GM12892 (cell line): Measurements from ENCODE around the gene SPSB2.

Experiments used
- DNase-seq: peaks from one replicate; pipeline ENCODE4 v3.0.0; 2011; ENCODE audit not compliant: insufficient read length
- FAIRE-seq: peaks from 2 replicates; lab custom pipeline; 2011; peaks lifted over from hg19 to GRCh38; lab: Jason Lieb, UNC
- POLR2A ChIP-seq: IDR thresholded peaks from 2 replicates; pipeline ENCODE4 v1.6.1; 2011; ENCODE audit warnings: low read depth, low read length, control low read depth
- POLR2AphosphoS5 ChIP-seq: IDR thresholded peaks from 2 replicates; pipeline ENCODE4 v1.6.1; 2011; ENCODE audit warnings: low read depth, low read length, control low read depth
- TAF1 ChIP-seq: IDR thresholded peaks from 2 replicates; pipeline ENCODE4 v1.6.1; 2011; ENCODE audit warnings: low read depth, mild to moderate bottlenecking, control low read depth, low read length, borderline replicate concordance

Gene SPSB2

DNA sequence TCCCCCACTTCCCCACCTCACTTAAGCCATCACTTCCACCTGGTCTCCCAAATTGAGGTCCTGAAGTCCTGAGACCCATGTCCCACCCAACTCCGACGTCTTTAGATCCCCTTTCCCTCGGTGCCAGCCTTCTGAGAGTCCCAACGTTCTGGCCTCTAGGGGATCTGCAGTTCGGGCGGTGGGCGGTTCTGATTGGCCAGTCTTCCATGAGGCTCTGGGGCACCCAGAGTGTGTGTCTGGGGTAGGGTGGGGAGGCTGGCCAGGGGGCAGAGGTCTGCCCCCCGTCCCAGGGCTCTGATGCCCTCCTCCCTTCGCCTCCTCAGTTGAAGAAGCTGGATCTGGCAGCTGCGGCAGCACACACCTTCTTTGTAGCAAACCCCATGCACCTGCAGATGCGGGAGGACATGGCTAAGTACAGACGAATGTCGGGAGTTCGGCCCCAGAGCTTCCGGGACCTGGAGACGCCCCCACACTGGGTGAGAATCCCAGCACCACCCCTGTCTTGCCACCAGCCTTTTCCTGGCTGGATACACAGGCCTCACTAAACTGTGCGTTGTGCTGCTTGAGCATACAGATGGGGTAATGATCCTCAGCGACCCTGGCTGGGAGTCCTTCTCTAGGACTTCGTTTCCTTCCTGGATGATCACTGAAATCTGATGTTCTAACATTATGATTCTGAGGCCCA lies 43.4 kb downstream of the SPSB2 start:
- TF ChIP-seq TAF1 (no peak), POLR2A (no peak), POLR2AphosphoS5 (no peak)
- DNase-seq (no peak), FAIRE-seq (peak; percentile 33)

DNA sequence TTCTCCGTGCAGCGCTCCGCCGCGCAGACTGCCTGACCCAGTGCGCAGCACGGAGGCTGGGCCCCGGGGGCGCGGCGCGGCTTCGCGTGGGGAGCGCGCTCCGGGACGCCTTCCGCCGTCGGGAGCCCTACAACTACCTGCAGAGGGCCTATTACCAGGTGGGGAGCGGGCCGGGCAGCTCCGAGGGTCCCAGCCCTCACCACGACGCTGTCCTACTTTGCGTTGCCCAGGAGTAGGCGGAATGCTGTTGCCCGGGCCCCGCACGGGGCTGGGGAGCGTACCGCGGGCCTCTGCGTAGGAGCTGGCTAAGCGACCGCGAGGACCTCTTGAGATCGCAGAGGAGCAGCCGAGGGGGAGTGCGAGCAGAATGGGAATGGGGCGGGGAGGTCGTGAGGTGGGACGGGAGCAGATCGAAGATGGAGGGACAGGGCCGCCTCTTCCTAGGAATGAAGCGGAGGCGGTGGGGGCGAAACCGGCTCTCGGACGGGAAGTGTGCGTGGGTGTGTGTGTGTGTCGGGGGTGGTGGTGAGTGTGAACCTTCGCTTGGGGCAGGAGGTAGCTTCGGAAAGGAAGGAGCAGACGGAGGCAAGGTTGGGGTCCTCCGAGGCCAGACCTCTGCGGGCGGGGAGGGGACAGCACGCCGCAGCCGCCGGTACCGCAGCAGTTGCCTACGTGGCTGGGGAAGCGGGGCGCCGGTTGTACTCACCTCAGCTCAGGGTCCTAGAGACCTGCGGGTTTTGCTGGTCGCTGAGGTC lies 44.1 kb downstream of the SPSB2 start:
- TF ChIP-seq POLR2AphosphoS5 (no peak), TAF1 (no peak), POLR2A (no peak)
- DNase-seq = no peak
- FAIRE-seq = no peak

- FAIRE-seq (no peak), DNase-seq (no peak)
- TF ChIP-seq TAF1 (no peak), POLR2A (no peak), POLR2AphosphoS5 (no peak)
These were observed 44.9 kb downstream of the SPSB2 start, which contains the start of gene P3H3 for GRCh38 chr12:6827982-6828780. P3H3 (plus strand) TSS chr12:6828407; CDS start chr12:6828441, 34 bp downstream.

DNA sequence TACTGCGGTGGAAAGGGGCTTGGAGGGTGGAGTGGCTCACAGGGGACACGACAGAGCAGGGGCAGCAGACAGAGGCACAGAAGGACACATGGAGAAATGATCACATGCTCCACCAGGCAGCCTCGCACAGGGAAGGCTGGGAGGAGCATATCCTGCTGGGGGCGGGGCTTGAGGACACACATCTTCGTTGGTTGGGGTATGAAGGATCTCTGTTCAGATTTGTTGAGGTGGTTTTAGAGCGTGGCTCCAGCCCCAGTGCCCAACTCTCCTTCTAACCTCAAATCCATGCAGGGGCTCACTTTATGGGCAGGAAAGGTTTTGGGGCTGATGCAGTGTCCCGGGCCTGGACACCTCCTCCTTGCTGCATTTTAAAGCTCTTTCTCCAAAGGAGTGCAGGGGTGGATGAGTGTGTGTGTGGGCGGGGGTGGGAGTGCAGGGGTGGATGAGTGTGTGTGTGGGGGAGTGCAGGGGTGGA lies 45.6 kb downstream of the SPSB2 start:
- peak; percentile 14 for FAIRE-seq
- TF ChIP-seq POLR2A (no peak), POLR2AphosphoS5 (no peak), TAF1 (no peak)
- no peak for DNase-seq

GRCh38 chr12:6826734-6827436 lies 46.2 kb downstream of the SPSB2 start:
- DNase-seq = no peak
- FAIRE-seq = no peak

GRCh38 chr12:6826125-6826733 lies 46.9 kb downstream of the SPSB2 start:
- TF ChIP-seq POLR2AphosphoS5 = no peak
- no peak for TF ChIP-seq POLR2A
- no peak for TF ChIP-seq TAF1
- FAIRE-seq = no peak
- no peak for DNase-seq

More at GRCh38 chr12:6826734-6827436, 46.2 kb downstream of the SPSB2 start:
- no peak for TF ChIP-seq POLR2AphosphoS5
- no peak for TF ChIP-seq TAF1
- no peak for TF ChIP-seq POLR2A

- FAIRE-seq (peak; percentile 88), DNase-seq (peak; percentile 94)
- TF ChIP-seq POLR2AphosphoS5 (no peak), POLR2A (no peak), TAF1 (no peak)
These were observed 47.5 kb downstream of the SPSB2 start for GRCh38 chr12:6825398-6826124.

DNA sequence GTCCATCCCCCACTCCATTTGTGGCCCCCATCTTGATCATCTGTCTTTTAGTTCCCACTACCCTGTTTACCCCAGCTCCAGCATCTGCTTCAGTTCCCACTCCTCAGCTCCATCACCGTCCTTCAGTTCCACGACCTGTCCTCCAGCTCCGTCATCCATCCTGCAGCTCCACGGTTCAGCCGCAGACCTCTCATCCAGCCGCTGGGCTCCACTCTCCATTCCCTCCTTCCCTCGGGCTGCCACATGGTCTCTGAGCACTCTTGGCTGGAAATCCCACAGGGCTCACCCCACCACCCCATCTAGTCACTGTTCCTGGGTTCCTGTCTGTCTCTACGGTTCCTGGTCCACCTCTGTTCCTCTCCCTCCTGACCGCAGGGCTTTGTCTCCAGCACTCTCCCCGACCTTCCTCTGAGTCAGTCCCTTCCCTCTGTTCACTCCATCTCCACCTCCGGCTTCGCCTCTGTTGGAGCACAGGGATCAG lies 48.2 kb downstream of the SPSB2 start:
- TF ChIP-seq POLR2A = no peak
- no peak for TF ChIP-seq TAF1
- no peak for TF ChIP-seq POLR2AphosphoS5
- no peak for FAIRE-seq
- DNase-seq = no peak

DNA sequence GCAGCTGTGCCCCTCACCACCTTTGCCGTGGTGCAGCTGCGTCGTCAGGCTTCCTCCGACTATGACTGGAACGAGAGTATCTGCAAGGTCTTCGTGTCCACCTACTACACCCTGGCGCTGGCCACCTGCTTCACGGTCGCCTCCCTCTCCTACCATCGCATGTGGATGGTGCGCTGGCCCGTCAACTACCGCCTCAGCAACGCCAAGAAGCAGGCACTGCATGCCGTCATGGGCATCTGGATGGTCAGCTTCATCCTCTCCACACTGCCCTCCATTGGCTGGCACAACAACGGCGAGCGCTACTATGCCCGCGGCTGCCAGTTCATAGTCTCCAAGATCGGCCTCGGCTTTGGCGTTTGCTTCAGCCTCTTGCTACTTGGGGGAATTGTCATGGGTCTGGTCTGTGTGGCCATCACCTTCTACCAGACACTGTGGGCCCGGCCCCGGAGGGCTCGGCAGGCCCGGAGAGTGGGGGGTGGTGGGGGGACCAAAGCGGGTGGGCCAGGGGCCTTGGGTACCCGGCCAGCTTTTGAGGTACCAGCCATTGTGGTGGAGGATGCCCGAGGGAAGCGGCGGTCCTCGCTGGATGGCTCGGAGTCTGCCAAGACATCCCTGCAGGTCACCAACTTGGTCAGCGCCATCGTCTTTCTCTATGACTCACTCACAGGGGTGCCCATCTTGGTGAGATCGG lies 48.9 kb downstream of the SPSB2 start:
- no peak for TF ChIP-seq TAF1
- TF ChIP-seq POLR2A = no peak
- TF ChIP-seq POLR2AphosphoS5 = no peak
- FAIRE-seq = no peak
- no peak for DNase-seq
